Liver (tissue), 9 donors: ENCODE results near the gene MCTP2. TPM values are rescaled to one million over a fixed set of nuclear protein-coding genes. Genes with fewer than 3 reads are reported as not detected.

Experiments used
- DNase-seq: peaks from one replicate; pipeline ENCODE4 v3.0.0-alpha.2; 2017; ENCODE audit warnings: low spot score
- H3K27ac ChIP-seq, 2 donors: one replicate each; pipeline ENCODE4 v1.7.0; 2013; ENCODE audit warnings: inconsistent platforms in 2 of 2, low read length in 2 of 2, control low read depth in 1 of 2, low read depth in 1 of 2, mild to moderate bottlenecking in 1 of 2
- H3K27me3 ChIP-seq, 4 donors: one replicate each; pipeline versions ENCODE4 v1.6.1 to v1.7.0; 2013; ENCODE audit warnings: low read length in 3 of 4, inconsistent platforms in 1 of 4, mild to moderate bottlenecking in 1 of 4, moderate library complexity in 1 of 4; ENCODE audit not compliant: control insufficient read depth in 4 of 4, insufficient read depth in 4 of 4
- H3K36me3 ChIP-seq, 4 donors: one replicate each; pipeline versions ENCODE4 v1.6.1 to v1.7.0; 2013; ENCODE audit warnings: low read length in 3 of 4, mild to moderate bottlenecking in 3 of 4, low read depth in 1 of 4, moderate library complexity in 1 of 4; ENCODE audit not compliant: control insufficient read depth in 4 of 4, insufficient read depth in 3 of 4
- H3K4me1 ChIP-seq, 4 donors: one replicate each; pipeline versions ENCODE4 v1.6.1 to v1.7.0; 2013; ENCODE audit warnings: low read length in 3 of 4, mild to moderate bottlenecking in 3 of 4, moderate library complexity in 1 of 4; ENCODE audit not compliant: control insufficient read depth in 4 of 4, insufficient read depth in 4 of 4
- H3K4me3 ChIP-seq, 3 donors: one replicate each; pipeline versions ENCODE4 v1.6.1 to v1.7.0; 2013; ENCODE audit warnings: low read length in 3 of 3, control low read depth in 1 of 3, low read depth in 1 of 3, mild to moderate bottlenecking in 1 of 3
- H3K9ac ChIP-seq, 2 donors: one replicate each; pipeline ENCODE4 v1.7.0; 2013; ENCODE audit warnings: low read length in 2 of 2, mild to moderate bottlenecking in 2 of 2, moderate library complexity in 2 of 2, control low read depth in 1 of 2, low read depth in 1 of 2
- H3K9me3 ChIP-seq, 4 donors: one replicate each; pipeline versions ENCODE4 v1.6.1 to v1.7.0; 2013; ENCODE audit warnings: low read length in 3 of 4; ENCODE audit not compliant: control insufficient read depth in 4 of 4
- ATF3 ChIP-seq: IDR thresholded peaks from 2 replicates; pipeline ENCODE4 v1.6.1; 2016; ENCODE audit warnings: antibody characterized with exemption
- EGR1 ChIP-seq, 2 donors: IDR thresholded peaks; 2 replicates each; pipeline ENCODE4 v1.6.1; 2016 to 2018; ENCODE audit warnings: antibody characterized with exemption in 2 of 2, low read depth in 2 of 2
- FOXA1 ChIP-seq: IDR thresholded peaks from 2 replicates; pipeline ENCODE4 v1.6.1; 2016; ENCODE audit warnings: antibody characterized with exemption
- FOXA2 ChIP-seq: IDR thresholded peaks from 2 replicates; pipeline ENCODE4 v1.6.1; 2016; ENCODE audit warnings: antibody characterized with exemption
- GABPA ChIP-seq, 2 donors: IDR thresholded peaks in 1 of 2; conservative IDR thresholded peaks in 1 of 2; 2 replicates each; pipeline ENCODE4 v1.6.1; 2016; ENCODE audit warnings: antibody characterized with exemption in 2 of 2, mild to moderate bottlenecking in 1 of 2, moderate library complexity in 1 of 2
- HNF4G ChIP-seq: IDR thresholded peaks from 2 replicates; pipeline ENCODE4 v1.6.1; 2016; ENCODE audit warnings: antibody characterized with exemption
- NR2F2 ChIP-seq: IDR thresholded peaks from 2 replicates; pipeline ENCODE4 v1.6.1; 2016; ENCODE audit warnings: antibody characterized with exemption
- RAD21 ChIP-seq, 2 donors: IDR thresholded peaks; 2 replicates each; pipeline ENCODE4 v1.6.1; 2016; ENCODE audit warnings: antibody characterized with exemption in 2 of 2, mild to moderate bottlenecking in 2 of 2
- SP1 ChIP-seq: IDR thresholded peaks from 2 replicates; pipeline ENCODE4 v1.6.1; 2018; ENCODE audit warnings: antibody characterized with exemption, mild to moderate bottlenecking
- TAF1 ChIP-seq: conservative IDR thresholded peaks from 2 replicates; pipeline ENCODE4 v1.6.1; 2016; ENCODE audit warnings: antibody characterized with exemption, mild to moderate bottlenecking
- YY1 ChIP-seq: IDR thresholded peaks from 2 replicates; pipeline ENCODE4 v1.6.1; 2016; ENCODE audit warnings: antibody characterized with exemption, mild to moderate bottlenecking
- WGBS: extraction: QIAGEN DNeasy Blood & Tissue Kit; methylation state at CpG from one replicate; pipeline ENCODE4 v1.1.7; 2013; 5-methylcytosine and 5-hydroxymethylcytosine counted together
- polyA plus RNA-seq, 2 donors: library from polyadenylated mRNA; stranded (reverse) in 1 of 2; unstranded in 1 of 2; fragments of 200-250 nt in 1 of 2; fragments of >200 nt in 1 of 2; fragmentation: Nextera tagmentation in 1 of 2; extraction: Ambion mirVana in 1 of 2; gene quantifications; one replicate each; pipeline versions ENCODE4 v1.2.1 to v1.2.3, GENCODE V29; 2013 to 2015
- total RNA-seq, 2 donors: library from RNA; depleted of rRNA; stranded (reverse); fragments of >200 nt; gene quantifications; one replicate each; pipeline ENCODE4 v1.2.3, GENCODE V29; 2014
- TF ChIP-seq, protein P1 (sequence below): IDR thresholded peaks from 2 replicates; pipeline ENCODE4 v1.6.1; 2016; ENCODE audit warnings: antibody characterized with exemption
- TF ChIP-seq, protein P2 (sequence below): IDR thresholded peaks from 2 replicates; pipeline ENCODE4 v1.6.1; 2016; ENCODE audit warnings: antibody characterized with exemption, mild to moderate bottlenecking
- donor health status: healthy.
- donor health status: healthy.
- donor health status: healthy.
- donor health status: healthy.
- donor health status: healthy.

The MCTP2 gene
- total and polyA plus RNA-seq, 4 donors: 0.43 to 9.9 (median 3.5) TPM

- no peak for DNase-seq
- Histone ChIP-seq H3K27me3 (no peaks in the 10 kb centered on the region), H3K9me3 (no peaks in the 10 kb centered on the region), H3K27ac (no peak overlapping the region), H3K36me3 (no peaks in the 10 kb centered on the region), H3K4me1 (no peaks in the 10 kb centered on the region), H3K4me3 (no peak overlapping the region), H3K9ac (no peak overlapping the region)
- WGBS: 51% methylated on average over 1 of the region's 1 CpG
- TF ChIP-seq NR2F2: no peak
- no peak for TF ChIP-seq EGR1 (IDR thresholded peaks at IDR 0.05; ENCODE audit: low read depth in 2 of 2)
- no peak for TF ChIP-seq RAD21 (IDR thresholded peaks at IDR 0.05)
- TF ChIP-seq GABPA (IDR thresholded peaks at IDR 0.05 in 1 of 2, conservative IDR thresholded peaks at IDR 0.05 in 1 of 2): no peak
- TF ChIP-seq YY1: no peak
- TF ChIP-seq FOXA2: no peak
- no peak for TF ChIP-seq TAF1
- TF ChIP-seq, protein P1, sequence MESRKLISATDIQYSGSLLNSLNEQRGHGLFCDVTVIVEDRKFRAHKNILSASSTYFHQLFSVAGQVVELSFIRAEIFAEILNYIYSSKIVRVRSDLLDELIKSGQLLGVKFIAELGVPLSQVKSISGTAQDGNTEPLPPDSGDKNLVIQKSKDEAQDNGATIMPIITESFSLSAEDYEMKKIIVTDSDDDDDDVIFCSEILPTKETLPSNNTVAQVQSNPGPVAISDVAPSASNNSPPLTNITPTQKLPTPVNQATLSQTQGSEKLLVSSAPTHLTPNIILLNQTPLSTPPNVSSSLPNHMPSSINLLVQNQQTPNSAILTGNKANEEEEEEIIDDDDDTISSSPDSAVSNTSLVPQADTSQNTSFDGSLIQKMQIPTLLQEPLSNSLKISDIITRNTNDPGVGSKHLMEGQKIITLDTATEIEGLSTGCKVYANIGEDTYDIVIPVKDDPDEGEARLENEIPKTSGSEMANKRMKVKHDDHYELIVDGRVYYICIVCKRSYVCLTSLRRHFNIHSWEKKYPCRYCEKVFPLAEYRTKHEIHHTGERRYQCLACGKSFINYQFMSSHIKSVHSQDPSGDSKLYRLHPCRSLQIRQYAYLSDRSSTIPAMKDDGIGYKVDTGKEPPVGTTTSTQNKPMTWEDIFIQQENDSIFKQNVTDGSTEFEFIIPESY: no peak
- no peak for TF ChIP-seq ATF3
- TF ChIP-seq, protein P2, sequence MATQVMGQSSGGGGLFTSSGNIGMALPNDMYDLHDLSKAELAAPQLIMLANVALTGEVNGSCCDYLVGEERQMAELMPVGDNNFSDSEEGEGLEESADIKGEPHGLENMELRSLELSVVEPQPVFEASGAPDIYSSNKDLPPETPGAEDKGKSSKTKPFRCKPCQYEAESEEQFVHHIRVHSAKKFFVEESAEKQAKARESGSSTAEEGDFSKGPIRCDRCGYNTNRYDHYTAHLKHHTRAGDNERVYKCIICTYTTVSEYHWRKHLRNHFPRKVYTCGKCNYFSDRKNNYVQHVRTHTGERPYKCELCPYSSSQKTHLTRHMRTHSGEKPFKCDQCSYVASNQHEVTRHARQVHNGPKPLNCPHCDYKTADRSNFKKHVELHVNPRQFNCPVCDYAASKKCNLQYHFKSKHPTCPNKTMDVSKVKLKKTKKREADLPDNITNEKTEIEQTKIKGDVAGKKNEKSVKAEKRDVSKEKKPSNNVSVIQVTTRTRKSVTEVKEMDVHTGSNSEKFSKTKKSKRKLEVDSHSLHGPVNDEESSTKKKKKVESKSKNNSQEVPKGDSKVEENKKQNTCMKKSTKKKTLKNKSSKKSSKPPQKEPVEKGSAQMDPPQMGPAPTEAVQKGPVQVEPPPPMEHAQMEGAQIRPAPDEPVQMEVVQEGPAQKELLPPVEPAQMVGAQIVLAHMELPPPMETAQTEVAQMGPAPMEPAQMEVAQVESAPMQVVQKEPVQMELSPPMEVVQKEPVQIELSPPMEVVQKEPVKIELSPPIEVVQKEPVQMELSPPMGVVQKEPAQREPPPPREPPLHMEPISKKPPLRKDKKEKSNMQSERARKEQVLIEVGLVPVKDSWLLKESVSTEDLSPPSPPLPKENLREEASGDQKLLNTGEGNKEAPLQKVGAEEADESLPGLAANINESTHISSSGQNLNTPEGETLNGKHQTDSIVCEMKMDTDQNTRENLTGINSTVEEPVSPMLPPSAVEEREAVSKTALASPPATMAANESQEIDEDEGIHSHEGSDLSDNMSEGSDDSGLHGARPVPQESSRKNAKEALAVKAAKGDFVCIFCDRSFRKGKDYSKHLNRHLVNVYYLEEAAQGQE: no peak
- no peak for TF ChIP-seq SP1
- TF ChIP-seq HNF4G: no peak
- no peak for TF ChIP-seq FOXA1
Measured at GRCh38 chr15:94277485-94277884, 46.1 kb downstream of the MCTP2 start.

- H3K27me3 ChIP-seq: peaks cover 0 to 2% (median 0%) of the 10 kb centered on the region in 4 donors
- H3K27ac ChIP-seq: no peak overlapping the region
- no peaks in the 10 kb centered on the region for H3K9me3 ChIP-seq
- TF ChIP-seq, protein P2: no peak
- no peak for TF ChIP-seq EGR1 (IDR thresholded peaks at IDR 0.05; ENCODE audit: low read depth in 2 of 2)
- no peak for TF ChIP-seq FOXA2
- no peak for TF ChIP-seq GABPA (IDR thresholded peaks at IDR 0.05 in 1 of 2, conservative IDR thresholded peaks at IDR 0.05 in 1 of 2)
- TF ChIP-seq NR2F2: no peak
- no peak overlapping the region for H3K4me3 ChIP-seq
- 85% methylated on average over 2 of the region's 2 CpGs for WGBS
- no peaks in the 10 kb centered on the region for H3K36me3 ChIP-seq
- no peak for DNase-seq
- H3K4me1 ChIP-seq: no peaks in the 10 kb centered on the region
- no peak overlapping the region for H3K9ac ChIP-seq
Measured at GRCh38 chr15:94279736-94280135, 48.4 kb downstream of the MCTP2 start.
